HepG2 (cell line): ENCODE data around the gene CABLES2. TPM values are rescaled to one million over a fixed set of nuclear protein-coding genes. Genes with fewer than 3 reads are reported as not detected.

Source experiments
- ADNP ChIP-seq: sonication (generic); formaldehyde crosslinking; IDR thresholded peaks from 2 replicates; pipeline ENCODE4 v1.4.0; 2020; ENCODE audit warnings: missing genetic modification reagents
- EHMT2 ChIP-seq: fragments of 200-600 bp; sonication (generic); IDR thresholded peaks from 2 replicates; pipeline ENCODE4 v1.7.0; 2017; ENCODE audit warnings: antibody characterized with exemption, low read depth, low read length, borderline replicate concordance
- ETV6 ChIP-seq: sonication (generic); formaldehyde crosslinking; conservative IDR thresholded peaks from 2 replicates; pipeline ENCODE4 v1.4.0; 2020; ENCODE audit warnings: missing genetic modification reagents
- FOXP1 ChIP-seq, 2 experiments: fragments of 450-650 bp in 1 of 2; IDR thresholded peaks; 2 replicates each; pipeline ENCODE4 v1.6.1; 2017 to 2018; ENCODE audit warnings: antibody characterized with exemption in 1 of 2
- ISX ChIP-seq: sonication (generic); formaldehyde crosslinking; conservative IDR thresholded peaks from 2 replicates; pipeline ENCODE4 v1.5.0; 2020; ENCODE audit warnings: missing genetic modification reagents
- KLF13 ChIP-seq: sonication (generic); formaldehyde crosslinking; IDR thresholded peaks from 2 replicates; pipeline ENCODE4 v1.4.0; 2020; ENCODE audit warnings: mild to moderate bottlenecking, missing genetic modification reagents
- MTA1 ChIP-seq: sonication (generic); formaldehyde crosslinking; IDR thresholded peaks from 2 replicates; pipeline ENCODE4 v1.4.0; 2020; ENCODE audit warnings: missing genetic modification reagents, mild to moderate bottlenecking, borderline replicate concordance
- MXD4 ChIP-seq: IDR thresholded peaks from 2 replicates; pipeline ENCODE4 v1.6.1; 2016; ENCODE audit warnings: mild to moderate bottlenecking, missing biosample characterization, missing genetic modification reagents
- NFKB2 ChIP-seq: sonication (generic); formaldehyde crosslinking; IDR thresholded peaks from 2 replicates; pipeline ENCODE4 v1.4.0; 2020; ENCODE audit warnings: missing genetic modification reagents, borderline replicate concordance
- NKX3-1 ChIP-seq: sonication (generic); formaldehyde crosslinking; IDR thresholded peaks from 2 replicates; pipeline ENCODE4 v1.5.0; 2020; ENCODE audit warnings: missing genetic modification reagents
- SOX5 ChIP-seq: IDR thresholded peaks from 2 replicates; pipeline ENCODE4 v1.6.1; 2016; ENCODE audit warnings: borderline replicate concordance
- SP2 ChIP-seq: sonication (generic); formaldehyde crosslinking; IDR thresholded peaks from 2 replicates; pipeline ENCODE4 v1.5.1; 2020; ENCODE audit warnings: mild to moderate bottlenecking, missing genetic modification reagents
- TCF12 ChIP-seq, 2 experiments: fragments of 450-650 bp in 1 of 2; sonication (generic) in 1 of 2; formaldehyde crosslinking in 1 of 2; IDR thresholded peaks; 2 replicates each; pipeline versions ENCODE4 v1.6.1 to v1.8.0; 2017 to 2022; ENCODE audit warnings: antibody characterized with exemption in 1 of 2, mild to moderate bottlenecking in 1 of 2, missing genetic modification reagents in 1 of 2, moderate library complexity in 1 of 2
- TCF7 ChIP-seq: sonication (generic); IDR thresholded peaks from 2 replicates; pipeline ENCODE4 v1.6.1; 2016; ENCODE audit warnings: antibody characterized with exemption, low read depth
- TRIM24 ChIP-seq: sonication (generic); formaldehyde crosslinking; IDR thresholded peaks from 2 replicates; pipeline ENCODE4 v1.8.0; 2022; ENCODE audit warnings: mild to moderate bottlenecking, missing genetic modification reagents
- U2AF2 ChIP-seq: fragments of 200-400 bp; formaldehyde crosslinking; IDR thresholded peaks from 2 replicates; pipeline ENCODE4 v1.6.1; 2017; ENCODE audit warnings: low read depth, mild to moderate bottlenecking, low read length
- WIZ ChIP-seq: sonication (generic); formaldehyde crosslinking; IDR thresholded peaks from 2 replicates; pipeline ENCODE4 v1.5.1; 2020; ENCODE audit warnings: mild to moderate bottlenecking, missing genetic modification reagents
- ZBED4 ChIP-seq: sonication (generic); formaldehyde crosslinking; IDR thresholded peaks from 2 replicates; pipeline ENCODE4 v1.4.0; 2020; ENCODE audit warnings: missing genetic modification reagents, borderline replicate concordance
- ZBTB7B ChIP-seq: sonication (generic); formaldehyde crosslinking; IDR thresholded peaks from 2 replicates; pipeline ENCODE4 v1.4.0; 2020; ENCODE audit warnings: missing genetic modification reagents
- ZEB1 ChIP-seq: IDR thresholded peaks from 2 replicates; pipeline ENCODE4 v1.6.1; 2012; ENCODE audit warnings: mild to moderate bottlenecking, low read depth, inconsistent platforms; ENCODE audit not compliant: insufficient replicate concordance
- ZNF12 ChIP-seq: sonication (generic); formaldehyde crosslinking; IDR thresholded peaks from 2 replicates; pipeline ENCODE4 v1.5.0; 2020; ENCODE audit warnings: missing genetic modification reagents
- ZNF138 ChIP-seq: sonication (generic); formaldehyde crosslinking; IDR thresholded peaks from 2 replicates; pipeline ENCODE4 v1.5.0; 2020; ENCODE audit warnings: mild to moderate bottlenecking, low read depth, missing genetic modification reagents
- ZNF260 ChIP-seq: sonication (generic); formaldehyde crosslinking; IDR thresholded peaks from 2 replicates; pipeline ENCODE4 v1.4.0; 2020; ENCODE audit warnings: missing genetic modification reagents, low read depth, mild to moderate bottlenecking, borderline replicate concordance
- ZNF335 ChIP-seq: sonication (generic); formaldehyde crosslinking; IDR thresholded peaks from 2 replicates; pipeline ENCODE4 v1.4.0; 2020; ENCODE audit warnings: missing genetic modification reagents
- ZNF557 ChIP-seq: sonication (generic); formaldehyde crosslinking; IDR thresholded peaks from 2 replicates; pipeline ENCODE4 v1.4.0; 2020; ENCODE audit warnings: missing genetic modification reagents
- ZNF562 ChIP-seq: sonication (generic); formaldehyde crosslinking; IDR thresholded peaks from 2 replicates; pipeline ENCODE4 v1.8.0; 2022; ENCODE audit warnings: missing genetic modification reagents, borderline replicate concordance
- ZNF790 ChIP-seq: sonication (generic); formaldehyde crosslinking; IDR thresholded peaks from 2 replicates; pipeline ENCODE4 v1.8.0; 2022; ENCODE audit warnings: missing genetic modification reagents, mild to moderate bottlenecking, borderline replicate concordance
- ZSCAN21 ChIP-seq: sonication (generic); formaldehyde crosslinking; IDR thresholded peaks from 2 replicates; pipeline ENCODE4 v1.8.0; 2022; ENCODE audit warnings: mild to moderate bottlenecking, missing genetic modification reagents, moderate library complexity, borderline replicate concordance
- ZSCAN29 ChIP-seq: sonication (generic); formaldehyde crosslinking; conservative IDR thresholded peaks from 2 replicates; pipeline ENCODE4 v1.4.0; 2020; ENCODE audit warnings: mild to moderate bottlenecking, missing genetic modification reagents
- polyA plus RNA-seq, 8 experiments: library from polyadenylated mRNA; depleted of rRNA in 3 of 8; stranded (reverse) in 7 of 8; unstranded in 1 of 8; fragments of >200 nt; fragmentation: Illumina TruSeq in 4 of 8; extraction: Trizol in 4 of 8; gene quantifications; 2 replicates each; pipeline versions ENCODE4 v1.2.1 to v1.2.3, GENCODE V29; 2011 to 2016; ENCODE audit warnings: low read depth in 4 of 8, missing spikeins in 1 of 8, mixed read lengths in 1 of 8; ENCODE audit not compliant: insufficient read depth in 1 of 8
- total RNA-seq, 5 experiments: library from RNA; depleted of rRNA; stranded (reverse); fragments of >200 nt; fragmentation: Illumina TruSeq; extraction: Trizol; gene quantifications; 2 replicates each; pipeline ENCODE4 v1.2.3, GENCODE V29; 2016; ENCODE audit warnings: low read depth in 1 of 5

The CABLES2 gene
- total and polyA plus RNA-seq, 2 of the 13 experiments (the other 11 are each of a cell fraction or from before 2014, with no cell fraction given), result 5.2 to 9.7 TPM

GRCh38 chr20:62412194-62413024 lies 5.3 kb upstream of the CABLES2 start (continued):
- TF ChIP-seq ZSCAN21 (CRISPR knock-in tag) (no peak; the same call in 1 of the 2 replicates), U2AF2 (no peak), ISX (CRISPR knock-in tag) (no peak), NKX3-1 (CRISPR knock-in tag) (no peak), WIZ (CRISPR knock-in tag) (no peak), ZNF260 (CRISPR knock-in tag) (no peak), ZEB1 (peak; percentile 15), ZBED4 (CRISPR knock-in tag) (no peak), ZNF138 (no peak), ZNF557 (CRISPR knock-in tag) (no peak), ZNF790 (CRISPR knock-in tag) (no peak), MXD4 (peak; percentile 14; the same call in 1 of the 2 replicates), KLF13 (CRISPR knock-in tag) (no peak), ETV6 (CRISPR knock-in tag) (no peak), SP2 (CRISPR knock-in tag) (no peak), MTA1 (peak; percentile 33; the same call in 1 of the 2 replicates), ADNP (CRISPR knock-in tag) (no peak), TRIM24 (CRISPR knock-in tag) (no peak), ZNF562 (CRISPR knock-in tag) (no peak), ZBTB7B (CRISPR knock-in tag) (no peak; the same call in 1 of the 2 replicates), EHMT2 (no peak), TCF7 (no peak), ZNF12 (CRISPR knock-in tag) (no peak), NFKB2 (CRISPR knock-in tag) (0 out of 2 replicates have a peak, but pooled peaks have one; percentile 20), ZNF335 (no peak), ZSCAN29 (CRISPR knock-in tag) (0 out of 2 replicates have a peak, but pooled peaks have one; percentile 54), TCF12 (IDR thresholded peaks at IDR 0.05) (no peak), TCF12 (CRISPR knock-in tag; IDR thresholded peaks at IDR 0.05) (no peak), FOXP1 (IDR thresholded peaks at IDR 0.05) (no peak), FOXP1 (CRISPR knock-in tag; IDR thresholded peaks at IDR 0.05) (no peak; the same call in 1 of the 2 replicates), SOX5 (CRISPR knock-in tag) (peak; percentile 31; the same call in 1 of the 2 replicates)
